ENCODE results near the gene ZFYVE19.

Gene ZFYVE19

GRCh38 chr15:40792394-40792793, 14.5 kb upstream of the ZFYVE19 start:
- Histone ChIP-seq H3K4me1 (ENCODE audit: insufficient read depth, low read length) (peaks cover 20% of the 10 kb centered on the region), H4K20me1 (ENCODE audit: insufficient read depth, low read length) (peaks cover 13% of the 10 kb centered on the region), H3K9ac (ENCODE audit: low read depth, low read length) (no peak overlapping the region), H3K27me3 (ENCODE audit: insufficient read depth, low read length, poor library complexity) (no peaks in the 10 kb centered on the region), H2AFZ (ENCODE audit: low read depth, low read length) (no peak overlapping the region), H3K79me2 (ENCODE audit: insufficient read depth, low read length) (peaks cover 40% of the 10 kb centered on the region), H3K4me2 (ENCODE audit: insufficient read depth, low read length) (no peak overlapping the region), H3K4me3 (ENCODE audit: low read depth in 1 of 2, low read length in 2 of 2) (no peak overlapping the region), H3K36me3 (ENCODE audit: insufficient read depth, low read length) (no peaks in the 10 kb centered on the region; the same call in 1 of the 2 replicates), H3K9me3 (ENCODE audit: insufficient read depth, low read length, severe bottlenecking) (no peaks in the 10 kb centered on the region), H3K27ac (ENCODE audit: low read length) (no peak overlapping the region)
- ATAC-seq (ENCODE audit: insufficient read depth, low read depth) (no peak), DNase-seq (no peak)
- TF ChIP-seq EZH2 (IDR thresholded peaks at IDR 0.05; ENCODE audit: borderline replicate concordance, low read depth, low read length, severe bottlenecking), result no peak
- TF ChIP-seq, protein P1, sequence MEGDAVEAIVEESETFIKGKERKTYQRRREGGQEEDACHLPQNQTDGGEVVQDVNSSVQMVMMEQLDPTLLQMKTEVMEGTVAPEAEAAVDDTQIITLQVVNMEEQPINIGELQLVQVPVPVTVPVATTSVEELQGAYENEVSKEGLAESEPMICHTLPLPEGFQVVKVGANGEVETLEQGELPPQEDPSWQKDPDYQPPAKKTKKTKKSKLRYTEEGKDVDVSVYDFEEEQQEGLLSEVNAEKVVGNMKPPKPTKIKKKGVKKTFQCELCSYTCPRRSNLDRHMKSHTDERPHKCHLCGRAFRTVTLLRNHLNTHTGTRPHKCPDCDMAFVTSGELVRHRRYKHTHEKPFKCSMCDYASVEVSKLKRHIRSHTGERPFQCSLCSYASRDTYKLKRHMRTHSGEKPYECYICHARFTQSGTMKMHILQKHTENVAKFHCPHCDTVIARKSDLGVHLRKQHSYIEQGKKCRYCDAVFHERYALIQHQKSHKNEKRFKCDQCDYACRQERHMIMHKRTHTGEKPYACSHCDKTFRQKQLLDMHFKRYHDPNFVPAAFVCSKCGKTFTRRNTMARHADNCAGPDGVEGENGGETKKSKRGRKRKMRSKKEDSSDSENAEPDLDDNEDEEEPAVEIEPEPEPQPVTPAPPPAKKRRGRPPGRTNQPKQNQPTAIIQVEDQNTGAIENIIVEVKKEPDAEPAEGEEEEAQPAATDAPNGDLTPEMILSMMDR (IDR thresholded peaks at IDR 0.05; ENCODE audit: borderline replicate concordance, extremely low read depth, low read length, poor library complexity, severe bottlenecking), result no peak

DNA sequence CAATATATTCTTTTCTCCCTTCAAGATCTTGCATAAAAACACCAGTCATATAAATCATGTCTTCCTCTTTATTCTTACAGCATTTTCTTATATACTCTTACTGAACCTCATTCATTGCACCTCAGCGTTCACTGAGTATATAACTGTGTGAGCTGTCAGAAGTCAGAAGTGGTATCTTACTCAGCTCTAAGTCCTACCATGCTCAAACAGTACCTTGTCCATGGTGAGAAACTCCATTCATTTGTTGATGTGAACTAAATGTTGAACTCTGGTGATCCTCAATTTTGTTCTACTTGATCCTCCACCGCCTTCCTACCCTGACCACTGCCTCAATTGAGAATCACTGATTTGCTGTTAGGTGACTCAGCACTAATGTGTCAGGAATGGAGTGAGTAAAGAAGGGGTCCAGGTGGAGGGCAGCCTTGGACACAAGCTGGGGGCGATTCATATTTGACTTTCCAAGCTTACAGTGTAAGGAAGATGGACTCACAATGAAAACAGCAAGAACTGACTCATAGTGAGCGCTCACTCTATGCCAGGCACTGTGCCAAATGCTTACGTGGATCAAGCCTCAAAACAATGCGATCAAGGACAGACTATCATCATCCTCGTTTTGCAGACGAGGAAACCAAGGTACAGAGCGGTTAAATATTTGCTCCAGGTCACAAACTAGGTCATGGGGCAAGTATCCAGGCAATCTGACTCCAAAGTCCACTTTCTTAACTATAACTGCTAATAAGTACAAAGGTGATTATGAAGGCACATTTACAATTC, 13.5 kb upstream of the ZFYVE19 start:
- Histone ChIP-seq H2AFZ (ENCODE audit: low read depth, low read length) (no peak overlapping the region), H3K27me3 (ENCODE audit: insufficient read depth, low read length, poor library complexity) (no peaks in the 10 kb centered on the region), H3K4me3 (ENCODE audit: low read depth in 1 of 2, low read length in 2 of 2) (no peak overlapping the region), H3K36me3 (ENCODE audit: insufficient read depth, low read length) (no peaks in the 10 kb centered on the region; the same call in 1 of the 2 replicates), H3K79me2 (ENCODE audit: insufficient read depth, low read length) (peaks cover 46% of the 10 kb centered on the region), H4K20me1 (ENCODE audit: insufficient read depth, low read length) (peaks cover 8% of the 10 kb centered on the region), H3K9me3 (ENCODE audit: insufficient read depth, low read length, severe bottlenecking) (no peaks in the 10 kb centered on the region), H3K27ac (ENCODE audit: low read length) (no peak overlapping the region), H3K9ac (ENCODE audit: low read depth, low read length) (no peak overlapping the region), H3K4me1 (ENCODE audit: insufficient read depth, low read length) (peaks cover 11% of the 10 kb centered on the region), H3K4me2 (ENCODE audit: insufficient read depth, low read length) (no peak overlapping the region)
- DNase-seq (no peak), ATAC-seq (ENCODE audit: insufficient read depth, low read depth) (no peak)
- no peak for TF ChIP-seq EZH2 (IDR thresholded peaks at IDR 0.05; ENCODE audit: borderline replicate concordance, low read depth, low read length, severe bottlenecking)
- TF ChIP-seq, protein P1 (IDR thresholded peaks at IDR 0.05; ENCODE audit: borderline replicate concordance, extremely low read depth, low read length, poor library complexity, severe bottlenecking), result no peak

DNA sequence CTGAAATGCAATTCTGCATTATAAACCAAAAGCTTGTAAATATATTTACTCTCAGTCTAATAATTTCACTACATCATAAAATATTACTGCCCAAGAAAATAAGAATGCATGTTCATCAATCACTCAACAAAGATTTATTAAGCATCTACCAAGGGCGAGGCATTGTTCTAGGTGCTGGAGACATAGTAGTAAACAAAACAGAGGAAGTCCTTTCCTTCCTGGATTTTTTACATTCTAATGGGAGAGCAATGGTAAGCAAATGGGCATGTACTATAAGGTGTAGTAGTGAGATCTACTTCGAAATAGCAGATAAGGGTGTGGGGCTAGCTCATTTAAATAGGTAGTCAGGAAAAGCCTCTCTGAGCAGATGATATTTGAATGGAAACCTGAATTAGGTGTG, 10.8 kb upstream of the ZFYVE19 start:
- Histone ChIP-seq H2AFZ (ENCODE audit: low read depth, low read length) (no peak overlapping the region), H3K9me3 (ENCODE audit: insufficient read depth, low read length, severe bottlenecking) (no peaks in the 10 kb centered on the region), H3K36me3 (ENCODE audit: insufficient read depth, low read length) (no peaks in the 10 kb centered on the region; the same call in 1 of the 2 replicates), H3K4me3 (ENCODE audit: low read depth in 1 of 2, low read length in 2 of 2) (no peak overlapping the region), H3K27me3 (ENCODE audit: insufficient read depth, low read length, poor library complexity) (no peaks in the 10 kb centered on the region), H3K9ac (ENCODE audit: low read depth, low read length) (no peak overlapping the region), H3K27ac (ENCODE audit: low read length) (no peak overlapping the region), H4K20me1 (ENCODE audit: insufficient read depth, low read length) (peaks cover 3% of the 10 kb centered on the region), H3K4me1 (ENCODE audit: insufficient read depth, low read length) (no peaks in the 10 kb centered on the region), H3K79me2 (ENCODE audit: insufficient read depth, low read length) (peaks cover 42% of the 10 kb centered on the region), H3K4me2 (ENCODE audit: insufficient read depth, low read length) (no peak overlapping the region)
- DNase-seq (no peak), ATAC-seq (ENCODE audit: insufficient read depth, low read depth) (no peak)
- TF ChIP-seq, protein P1 (IDR thresholded peaks at IDR 0.05; ENCODE audit: borderline replicate concordance, extremely low read depth, low read length, poor library complexity, severe bottlenecking), result no peak
